Measurements from ENCODE around the gene CLEC16A. TPM values are rescaled to one million over a fixed set of nuclear protein-coding genes. Genes with fewer than 3 reads are reported as not detected.

CLEC16A gene
- total RNA-seq, 1 donor from 2014 or later, result 57.6 TPM

DNA sequence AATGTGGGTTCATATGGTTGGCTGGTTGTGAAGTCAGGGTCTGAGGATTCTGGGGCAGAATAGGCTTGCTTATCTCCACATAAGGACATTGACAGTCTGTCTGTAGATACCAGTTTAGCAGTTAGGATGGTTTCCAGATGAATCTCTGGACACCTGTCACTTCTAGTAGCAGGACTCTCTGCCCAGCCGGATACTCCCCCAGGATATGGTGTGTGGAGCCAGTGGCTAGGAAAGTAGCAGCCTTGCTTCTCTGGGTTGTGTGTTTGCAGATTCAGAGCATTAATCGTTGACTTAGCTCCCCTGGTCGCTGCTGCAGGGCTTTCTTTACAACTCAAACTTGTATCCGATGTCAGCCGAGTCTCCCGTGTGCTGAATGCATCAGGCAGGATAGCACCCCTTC lies 45.2 kb downstream of the CLEC16A start:
- DNase-seq (no peak), ATAC-seq (ENCODE audit: low read depth) (no peak)
- Mint-ChIP-seq H3K4me1 (peaks cover 44% of the 10 kb centered on the region), H3K27me3 (no peaks in the 10 kb centered on the region), H3K36me3 (ENCODE audit: low read depth) (peaks cover 84% of the 10 kb centered on the region), H3K9me3 (no peaks in the 10 kb centered on the region), H3K27ac (no peak overlapping the region), H3K4me3 (no peak overlapping the region)
- ChIA-PET POLR2A (interaction anchor here (1.1 kb wide), 1 partner anchor 86 kb away, joined by 4 read pairs; no protein-coding TSS in a partner anchor), CTCF (interaction anchor here (0.7 kb wide), 1 partner anchor 115 kb away, joined by 3 read pairs; no protein-coding TSS in a partner anchor)
- intact Hi-C loops (cut with micrococcal nuclease), result no loop called here
- TF ChIP-seq, protein P1, sequence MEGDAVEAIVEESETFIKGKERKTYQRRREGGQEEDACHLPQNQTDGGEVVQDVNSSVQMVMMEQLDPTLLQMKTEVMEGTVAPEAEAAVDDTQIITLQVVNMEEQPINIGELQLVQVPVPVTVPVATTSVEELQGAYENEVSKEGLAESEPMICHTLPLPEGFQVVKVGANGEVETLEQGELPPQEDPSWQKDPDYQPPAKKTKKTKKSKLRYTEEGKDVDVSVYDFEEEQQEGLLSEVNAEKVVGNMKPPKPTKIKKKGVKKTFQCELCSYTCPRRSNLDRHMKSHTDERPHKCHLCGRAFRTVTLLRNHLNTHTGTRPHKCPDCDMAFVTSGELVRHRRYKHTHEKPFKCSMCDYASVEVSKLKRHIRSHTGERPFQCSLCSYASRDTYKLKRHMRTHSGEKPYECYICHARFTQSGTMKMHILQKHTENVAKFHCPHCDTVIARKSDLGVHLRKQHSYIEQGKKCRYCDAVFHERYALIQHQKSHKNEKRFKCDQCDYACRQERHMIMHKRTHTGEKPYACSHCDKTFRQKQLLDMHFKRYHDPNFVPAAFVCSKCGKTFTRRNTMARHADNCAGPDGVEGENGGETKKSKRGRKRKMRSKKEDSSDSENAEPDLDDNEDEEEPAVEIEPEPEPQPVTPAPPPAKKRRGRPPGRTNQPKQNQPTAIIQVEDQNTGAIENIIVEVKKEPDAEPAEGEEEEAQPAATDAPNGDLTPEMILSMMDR (IDR thresholded peaks at IDR 0.05), result no peak

DNA sequence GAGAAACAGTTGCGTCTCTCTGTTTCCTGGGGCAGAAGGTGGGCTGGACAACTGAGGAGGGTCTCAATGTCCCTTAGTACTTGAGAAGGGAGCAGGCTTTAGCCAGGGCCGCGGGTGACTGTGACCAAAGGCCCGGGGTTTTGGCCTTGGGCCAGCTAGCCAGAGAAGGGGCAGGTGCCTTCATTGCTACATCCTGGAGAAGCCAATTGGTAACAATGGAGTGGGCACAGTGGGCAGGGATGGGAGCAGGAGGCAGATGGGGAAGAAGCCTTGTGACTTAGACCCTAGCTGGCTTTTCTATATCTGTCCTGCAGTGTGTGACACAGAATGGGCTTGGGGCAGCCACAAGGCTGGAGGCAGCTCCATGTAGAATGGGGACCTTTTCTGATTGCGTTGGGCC lies 46.0 kb downstream of the CLEC16A start:
- intact Hi-C loops (cut with micrococcal nuclease), result no loop called here
- no peak for ATAC-seq (ENCODE audit: low read depth)
- POLR2A ChIA-PET, result no interaction called here

GRCh38 chr16:10992112-10992511 lies 47.7 kb downstream of the CLEC16A start:
- Mint-ChIP-seq H3K4me1 (peaks cover 38% of the 10 kb centered on the region), H3K9me3 (no peaks in the 10 kb centered on the region), H3K27me3 (no peaks in the 10 kb centered on the region), H3K4me3 (no peak overlapping the region), H3K27ac (peak overlapping the region; percentile 19), H3K36me3 (ENCODE audit: low read depth) (peaks cover 87% of the 10 kb centered on the region)
- DNase-seq (no peak), ATAC-seq (ENCODE audit: low read depth) (no peak)
- TF ChIP-seq, protein P1 (IDR thresholded peaks at IDR 0.05), result no peak
- POLR2A ChIA-PET, result interaction anchor here (1.1 kb wide), 1 partner anchor 259 kb away, joined by 3 read pairs; no protein-coding TSS in a partner anchor
- intact Hi-C loops (cut with micrococcal nuclease), result no loop called here
- CTCF ChIA-PET, result no interaction called here

More for the DNA sequence above, 46.0 kb downstream of the CLEC16A start:
- Mint-ChIP-seq H3K36me3 (ENCODE audit: low read depth) (peaks cover 83% of the 10 kb centered on the region), H3K27ac (no peak overlapping the region), H3K4me3 (no peak overlapping the region), H3K4me1 (peaks cover 42% of the 10 kb centered on the region), H3K9me3 (no peaks in the 10 kb centered on the region), H3K27me3 (no peaks in the 10 kb centered on the region)
- TF ChIP-seq, protein P1 (IDR thresholded peaks at IDR 0.05), result no peak
- CTCF ChIA-PET, result no interaction called here
- DNase-seq, result no peak

GRCh38 chr16:10992797-10993196 lies 48.4 kb downstream of the CLEC16A start:
- CTCF ChIA-PET, result no interaction called here
- POLR2A ChIA-PET, result no interaction called here

GRCh38 chr16:10993649-10994048 lies 49.3 kb downstream of the CLEC16A start:
- no peaks in the 10 kb centered on the region for H3K9me3 Mint-ChIP-seq
- DNase-seq (no peak), ATAC-seq (ENCODE audit: low read depth) (no peak)
- intact Hi-C loops (cut with micrococcal nuclease), result no loop called here
- ChIA-PET CTCF (no interaction called here), POLR2A (no interaction called here)
- no peak overlapping the region for H3K27ac Mint-ChIP-seq
- H3K4me3 Mint-ChIP-seq, result no peak overlapping the region
- H3K36me3 Mint-ChIP-seq (ENCODE audit: low read depth), result peaks cover 86% of the 10 kb centered on the region
- TF ChIP-seq, protein P1 (IDR thresholded peaks at IDR 0.05), result no peak
- peaks cover 22% of the 10 kb centered on the region for H3K4me1 Mint-ChIP-seq
- H3K27me3 Mint-ChIP-seq, result no peaks in the 10 kb centered on the region

More at GRCh38 chr16:10992797-10993196, 48.4 kb downstream of the CLEC16A start:
- no peak overlapping the region for H3K27ac Mint-ChIP-seq
- no peak overlapping the region for H3K4me3 Mint-ChIP-seq
- DNase-seq (no peak), ATAC-seq (ENCODE audit: low read depth) (no peak)
- TF ChIP-seq, protein P1 (IDR thresholded peaks at IDR 0.05), result no peak
- intact Hi-C loops (cut with micrococcal nuclease), result no loop called here
- no peaks in the 10 kb centered on the region for H3K27me3 Mint-ChIP-seq
- peaks cover 31% of the 10 kb centered on the region for H3K4me1 Mint-ChIP-seq
- peaks cover 87% of the 10 kb centered on the region for H3K36me3 Mint-ChIP-seq (ENCODE audit: low read depth)
- no peaks in the 10 kb centered on the region for H3K9me3 Mint-ChIP-seq
